GM12892 (cell line): Measurements from ENCODE around the gene PLAAT3.

Experiments used
- POLR2A ChIP-seq: IDR thresholded peaks from 2 replicates; pipeline ENCODE4 v1.6.1; 2011; ENCODE audit warnings: low read depth, low read length, control low read depth
- POLR2AphosphoS5 ChIP-seq: IDR thresholded peaks from 2 replicates; pipeline ENCODE4 v1.6.1; 2011; ENCODE audit warnings: low read depth, low read length, control low read depth
- TAF1 ChIP-seq: IDR thresholded peaks from 2 replicates; pipeline ENCODE4 v1.6.1; 2011; ENCODE audit warnings: low read depth, mild to moderate bottlenecking, control low read depth, low read length, borderline replicate concordance

- TF ChIP-seq POLR2A, result no peak
- no peak for TF ChIP-seq POLR2AphosphoS5
- no peak for TF ChIP-seq TAF1
These were observed 11.1 kb downstream of the PLAAT3 start for GRCh38 chr11:63603180-63603518.
